Measurements from ENCODE around the gene PRDM16.

The PRDM16 gene

GRCh38 chr1:3433076-3433475 is 364.1 kb downstream of the PRDM16 start (continued):
- TF ChIP-seq CREB5 (CRISPR knock-in tag; IDR thresholded peaks at IDR 0.05; ENCODE audit: low read depth) (no peak), ARNTL (CRISPR knock-in tag; IDR thresholded peaks at IDR 0.05; ENCODE audit: borderline replicate concordance, low read depth) (no peak), TCF4 (CRISPR knock-in tag; IDR thresholded peaks at IDR 0.05; ENCODE audit: borderline replicate concordance) (no peak)

DNA sequence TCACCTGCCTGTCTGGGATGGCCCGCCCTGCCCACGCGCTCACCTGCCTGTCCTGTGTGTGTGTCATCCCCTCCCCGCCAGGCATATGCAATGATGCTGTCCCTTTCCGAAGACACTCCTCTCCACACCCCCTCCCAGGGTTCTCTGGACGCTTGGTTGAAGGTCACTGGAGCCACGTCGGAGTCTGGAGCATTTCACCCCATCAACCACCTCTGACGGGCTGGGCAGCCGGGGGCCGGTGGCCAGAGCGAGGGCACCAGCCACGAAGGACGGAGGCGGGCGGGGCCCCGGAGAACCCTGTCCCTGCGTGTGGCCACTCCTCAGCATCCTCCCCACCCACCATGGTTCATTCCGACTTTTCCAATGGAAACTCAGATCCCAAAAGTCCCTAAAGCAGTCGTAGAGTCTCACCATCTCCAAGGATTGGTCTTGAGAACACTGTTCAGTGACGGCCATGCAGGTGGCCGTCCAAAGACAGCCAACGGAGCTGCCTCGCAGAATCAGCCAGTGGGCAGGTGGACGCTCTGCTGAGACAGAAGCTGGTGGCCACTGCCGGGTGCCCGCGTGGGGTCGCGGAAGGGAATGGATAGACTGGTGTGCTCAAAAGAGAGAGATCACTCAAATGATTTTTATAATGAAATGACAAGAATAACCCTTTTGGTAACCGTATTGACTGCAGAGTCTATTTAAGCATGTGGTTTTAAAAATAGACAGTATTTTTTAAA is 364.8 kb downstream of the PRDM16 start:
- ATAC-seq: no peak
- TF ChIP-seq ZC3H10 (CRISPR knock-in tag; IDR thresholded peaks at IDR 0.05) (no peak), ZNF8 (CRISPR knock-in tag; IDR thresholded peaks at IDR 0.05) (no peak), PATZ1 (CRISPR knock-in tag; IDR thresholded peaks at IDR 0.05; ENCODE audit: borderline replicate concordance) (no peak), ISL1 (CRISPR knock-in tag; IDR thresholded peaks at IDR 0.05) (no peak), TOX (CRISPR knock-in tag; IDR thresholded peaks at IDR 0.05; ENCODE audit: borderline replicate concordance) (no peak), GLIS3 (CRISPR knock-in tag; IDR thresholded peaks at IDR 0.05) (no peak), ZFP3 (CRISPR knock-in tag; IDR thresholded peaks at IDR 0.05) (no peak), SNAI2 (CRISPR knock-in tag; IDR thresholded peaks at IDR 0.05) (no peak)

DNA sequence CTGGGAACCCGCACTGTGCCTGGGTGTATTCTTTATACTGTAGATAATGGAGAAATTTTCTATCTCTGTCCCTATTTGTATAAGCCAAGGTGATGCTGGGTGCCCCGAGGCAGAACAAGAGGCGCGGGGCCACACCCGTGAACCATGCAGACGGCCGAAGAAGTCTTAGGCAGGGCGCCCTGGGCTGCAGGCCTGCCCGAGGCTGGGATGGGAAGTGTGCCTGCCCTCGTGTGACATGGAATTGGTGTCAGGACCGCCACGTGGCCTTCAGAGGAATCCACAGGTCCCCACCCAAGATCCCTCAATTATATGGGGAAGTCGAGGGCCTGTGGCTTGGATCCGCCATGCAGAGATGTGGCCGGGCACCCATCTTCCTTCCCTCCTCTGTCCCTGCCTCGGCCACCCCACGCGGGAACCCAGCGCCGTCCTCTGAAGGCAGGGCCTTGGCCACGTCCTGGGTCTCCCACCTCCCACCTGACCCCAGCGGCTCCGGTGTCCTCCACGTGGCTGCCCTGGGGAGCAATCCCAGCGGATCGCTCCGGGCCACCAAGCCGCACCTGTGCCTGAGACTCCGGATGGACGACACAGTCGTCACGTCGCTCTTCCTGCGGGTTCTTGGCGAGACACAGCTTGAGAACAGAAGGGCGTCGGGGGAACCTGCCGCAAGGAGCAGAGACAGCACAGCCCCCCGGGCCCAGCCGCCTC is 365.6 kb downstream of the PRDM16 start:
- ATAC-seq: no peak
- TF ChIP-seq BACH2 (CRISPR knock-in tag; IDR thresholded peaks at IDR 0.05; ENCODE audit: borderline replicate concordance) (no peak), ISL1 (CRISPR knock-in tag; IDR thresholded peaks at IDR 0.05) (no peak), OSR1 (CRISPR knock-in tag; IDR thresholded peaks at IDR 0.05) (no peak), CSDC2 (CRISPR knock-in tag; IDR thresholded peaks at IDR 0.05) (no peak), PATZ1 (CRISPR knock-in tag; IDR thresholded peaks at IDR 0.05; ENCODE audit: borderline replicate concordance) (no peak), RARB (CRISPR knock-in tag; IDR thresholded peaks at IDR 0.05) (no peak), ZNF70 (CRISPR knock-in tag; IDR thresholded peaks at IDR 0.05) (no peak)

DNA sequence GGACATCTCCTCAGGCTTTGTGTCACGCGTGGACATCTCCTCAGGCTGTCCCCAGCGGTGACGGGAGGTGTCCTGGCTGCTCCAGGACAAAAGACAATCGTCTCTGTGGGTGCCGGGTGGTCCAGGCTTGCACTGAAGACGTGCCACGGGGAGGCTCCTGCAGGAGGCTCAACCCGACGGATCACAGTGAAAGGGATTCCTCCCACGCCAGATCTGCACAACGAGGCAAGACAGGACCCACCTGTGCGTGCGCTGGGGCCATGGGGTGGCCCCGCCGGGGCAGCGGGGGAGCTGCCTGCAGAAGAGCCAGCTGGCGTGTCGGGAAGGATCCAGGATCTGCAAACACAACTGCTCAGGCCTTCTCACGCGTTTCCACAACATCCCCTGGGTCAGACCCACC is 366.7 kb downstream of the PRDM16 start:
- ATAC-seq: no peak
- no peak for TF ChIP-seq TCF4 (CRISPR knock-in tag; IDR thresholded peaks at IDR 0.05; ENCODE audit: borderline replicate concordance)
- TF ChIP-seq TOX (CRISPR knock-in tag; IDR thresholded peaks at IDR 0.05; ENCODE audit: borderline replicate concordance): no peak
- TF ChIP-seq SNAI2 (CRISPR knock-in tag; IDR thresholded peaks at IDR 0.05): no peak
- no peak for TF ChIP-seq ZFP30 (CRISPR knock-in tag; IDR thresholded peaks at IDR 0.05)
- no peak for TF ChIP-seq GLIS3 (CRISPR knock-in tag; IDR thresholded peaks at IDR 0.05)
- no peak for TF ChIP-seq PPARA (CRISPR knock-in tag; IDR thresholded peaks at IDR 0.05; ENCODE audit: borderline replicate concordance)
- no peak for TF ChIP-seq CSDC2 (CRISPR knock-in tag; IDR thresholded peaks at IDR 0.05)
- TF ChIP-seq OSR1 (CRISPR knock-in tag; IDR thresholded peaks at IDR 0.05): no peak
- TF ChIP-seq CREB5 (CRISPR knock-in tag; IDR thresholded peaks at IDR 0.05; ENCODE audit: low read depth): no peak
- no peak for TF ChIP-seq ESRRG (CRISPR knock-in tag; IDR thresholded peaks at IDR 0.05)
- TF ChIP-seq ARNTL (CRISPR knock-in tag; IDR thresholded peaks at IDR 0.05; ENCODE audit: borderline replicate concordance, low read depth): no peak
- no peak for TF ChIP-seq BACH2 (CRISPR knock-in tag; IDR thresholded peaks at IDR 0.05; ENCODE audit: borderline replicate concordance)
- TF ChIP-seq PATZ1 (CRISPR knock-in tag; IDR thresholded peaks at IDR 0.05; ENCODE audit: borderline replicate concordance): no peak
- TF ChIP-seq, protein P1, sequence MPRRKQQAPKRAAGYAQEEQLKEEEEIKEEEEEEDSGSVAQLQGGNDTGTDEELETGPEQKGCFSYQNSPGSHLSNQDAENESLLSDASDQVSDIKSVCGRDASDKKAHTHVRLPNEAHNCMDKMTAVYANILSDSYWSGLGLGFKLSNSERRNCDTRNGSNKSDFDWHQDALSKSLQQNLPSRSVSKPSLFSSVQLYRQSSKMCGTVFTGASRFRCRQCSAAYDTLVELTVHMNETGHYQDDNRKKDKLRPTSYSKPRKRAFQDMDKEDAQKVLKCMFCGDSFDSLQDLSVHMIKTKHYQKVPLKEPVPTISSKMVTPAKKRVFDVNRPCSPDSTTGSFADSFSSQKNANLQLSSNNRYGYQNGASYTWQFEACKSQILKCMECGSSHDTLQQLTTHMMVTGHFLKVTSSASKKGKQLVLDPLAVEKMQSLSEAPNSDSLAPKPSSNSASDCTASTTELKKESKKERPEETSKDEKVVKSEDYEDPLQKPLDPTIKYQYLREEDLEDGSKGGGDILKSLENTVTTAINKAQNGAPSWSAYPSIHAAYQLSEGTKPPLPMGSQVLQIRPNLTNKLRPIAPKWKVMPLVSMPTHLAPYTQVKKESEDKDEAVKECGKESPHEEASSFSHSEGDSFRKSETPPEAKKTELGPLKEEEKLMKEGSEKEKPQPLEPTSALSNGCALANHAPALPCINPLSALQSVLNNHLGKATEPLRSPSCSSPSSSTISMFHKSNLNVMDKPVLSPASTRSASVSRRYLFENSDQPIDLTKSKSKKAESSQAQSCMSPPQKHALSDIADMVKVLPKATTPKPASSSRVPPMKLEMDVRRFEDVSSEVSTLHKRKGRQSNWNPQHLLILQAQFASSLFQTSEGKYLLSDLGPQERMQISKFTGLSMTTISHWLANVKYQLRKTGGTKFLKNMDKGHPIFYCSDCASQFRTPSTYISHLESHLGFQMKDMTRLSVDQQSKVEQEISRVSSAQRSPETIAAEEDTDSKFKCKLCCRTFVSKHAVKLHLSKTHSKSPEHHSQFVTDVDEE (CRISPR knock-in tag; IDR thresholded peaks at IDR 0.05): no peak
- TF ChIP-seq ZNF70 (CRISPR knock-in tag; IDR thresholded peaks at IDR 0.05): no peak
- TF ChIP-seq ISL1 (CRISPR knock-in tag; IDR thresholded peaks at IDR 0.05): no peak
- no peak for TF ChIP-seq ZFP3 (CRISPR knock-in tag; IDR thresholded peaks at IDR 0.05)
- no peak for TF ChIP-seq RARB (CRISPR knock-in tag; IDR thresholded peaks at IDR 0.05)
